IPS-20b (cell line): ENCODE results near the gene KLHL33.

Experiments
- H3K27ac ChIP-seq: one replicate; pipeline ENCODE4 v1.5.1; 2013; ENCODE audit warnings: low read length
- H3K27me3 ChIP-seq: 2 replicates; pipeline ENCODE4 v1.6.1; 2013; ENCODE audit warnings: mild to moderate bottlenecking, low read length, inconsistent platforms; ENCODE audit not compliant: insufficient read depth
- H3K36me3 ChIP-seq: 2 replicates; pipeline ENCODE4 v1.6.1; 2013; ENCODE audit warnings: low read depth, mild to moderate bottlenecking, inconsistent platforms, low read length, moderate library complexity; ENCODE audit not compliant: insufficient read depth
- H3K4me1 ChIP-seq: 2 replicates; pipeline ENCODE4 v1.6.1; 2013; ENCODE audit warnings: mild to moderate bottlenecking, control low read depth, inconsistent platforms, low read length, moderate library complexity; ENCODE audit not compliant: insufficient read depth
- H3K4me3 ChIP-seq: 2 replicates; pipeline ENCODE4 v1.5.1; 2013; ENCODE audit warnings: mild to moderate bottlenecking, low read length, inconsistent platforms
- H3K9ac ChIP-seq: 2 replicates; pipeline ENCODE4 v1.6.1; 2013; ENCODE audit warnings: low read depth, mild to moderate bottlenecking, inconsistent platforms, low read length, moderate library complexity
- H3K9me3 ChIP-seq: 2 replicates; pipeline ENCODE4 v1.6.1; 2013; ENCODE audit warnings: mild to moderate bottlenecking, low read depth, low read length, inconsistent platforms; ENCODE audit not compliant: insufficient read depth

Gene KLHL33

GRCh38 chr14:20435582-20436362 lies at the start of gene KLHL33:
KLHL33 (minus strand) TSS chr14:20436166; CDS start chr14:20435811, 355 bp downstream.
- Histone ChIP-seq H3K27me3 (no peaks in the 10 kb centered on the region), H3K4me3 (no peak within 1 kb of the TSS), H3K4me1 (no peaks in the 10 kb centered on the region), H3K27ac (no peak within 1 kb of the TSS), H3K9ac (no peak within 1 kb of the TSS), H3K9me3 (no peaks in the 10 kb centered on the region), H3K36me3 (no peaks in the 10 kb centered on the region)

GRCh38 chr14:20482382-20482781 lies 46.4 kb upstream of the KLHL33 start:
- H3K4me1 ChIP-seq = peaks cover 13% of the 10 kb centered on the region; the same call in 1 of the 2 replicates
- no peak overlapping the region for H3K27ac ChIP-seq
- no peak overlapping the region for H3K9ac ChIP-seq
- no peaks in the 10 kb centered on the region for H3K27me3 ChIP-seq
- H3K9me3 ChIP-seq = no peaks in the 10 kb centered on the region
- peaks cover 17% of the 10 kb centered on the region for H3K36me3 ChIP-seq
- no peak overlapping the region for H3K4me3 ChIP-seq

- Histone ChIP-seq H3K4me1 (peaks cover 8% of the 10 kb centered on the region; the same call in 1 of the 2 replicates), H3K27me3 (no peaks in the 10 kb centered on the region), H3K36me3 (peaks cover 51% of the 10 kb centered on the region), H3K9ac (no peak overlapping the region), H3K9me3 (no peaks in the 10 kb centered on the region), H3K4me3 (no peak overlapping the region), H3K27ac (no peak overlapping the region)
Measured at GRCh38 chr14:20478894-20479293, 42.9 kb upstream of the KLHL33 start.

GRCh38 chr14:20477211-20477876 lies 41.4 kb upstream of the KLHL33 start:
- Histone ChIP-seq H3K9ac (no peak overlapping the region), H3K27ac (no peak overlapping the region), H3K4me1 (peaks cover 8% of the 10 kb centered on the region; the same call in 1 of the 2 replicates), H3K36me3 (peaks cover 67% of the 10 kb centered on the region), H3K4me3 (no peak overlapping the region), H3K27me3 (no peaks in the 10 kb centered on the region), H3K9me3 (no peaks in the 10 kb centered on the region)

- Histone ChIP-seq H3K27ac (no peak overlapping the region), H3K9ac (no peak overlapping the region), H3K4me3 (no peak overlapping the region), H3K9me3 (no peaks in the 10 kb centered on the region), H3K4me1 (peaks cover 3% of the 10 kb centered on the region; the same call in 1 of the 2 replicates), H3K27me3 (no peaks in the 10 kb centered on the region), H3K36me3 (peaks cover 73% of the 10 kb centered on the region)
Measured at GRCh38 chr14:20476776-20477175, 40.8 kb upstream of the KLHL33 start.

- H3K36me3 ChIP-seq = peaks cover 61% of the 10 kb centered on the region
- H3K4me1 ChIP-seq = peaks cover 3% of the 10 kb centered on the region
- H3K27ac ChIP-seq = no peak overlapping the region
- H3K9me3 ChIP-seq = no peaks in the 10 kb centered on the region
- no peaks in the 10 kb centered on the region for H3K27me3 ChIP-seq
- no peak overlapping the region for H3K4me3 ChIP-seq
- H3K9ac ChIP-seq = no peak overlapping the region
Measured at GRCh38 chr14:20472536-20473169, 36.7 kb upstream of the KLHL33 start.

- peaks cover 40% of the 10 kb centered on the region for H3K36me3 ChIP-seq
- H3K9ac ChIP-seq = peak overlapping the region; percentile 87; the same call in 1 of the 2 replicates
- H3K4me3 ChIP-seq = peak overlapping the region; percentile 93
- no peak overlapping the region for H3K27ac ChIP-seq
- H3K9me3 ChIP-seq = no peaks in the 10 kb centered on the region
- no peaks in the 10 kb centered on the region for H3K27me3 ChIP-seq
- peaks cover 3% of the 10 kb centered on the region for H3K4me1 ChIP-seq
Measured at GRCh38 chr14:20470603-20470901, 34.6 kb upstream of the KLHL33 start.

GRCh38 chr14:20469890-20470602 lies 34.1 kb upstream of the KLHL33 start:
- Histone ChIP-seq H3K4me3 (peak overlapping the region; percentile 93), H3K9ac (peak overlapping the region; percentile 87), H3K36me3 (peaks cover 35% of the 10 kb centered on the region), H3K27ac (no peak overlapping the region), H3K4me1 (peaks cover 3% of the 10 kb centered on the region), H3K27me3 (no peaks in the 10 kb centered on the region), H3K9me3 (no peaks in the 10 kb centered on the region)

GRCh38 chr14:20469242-20469889 lies 33.4 kb upstream of the KLHL33 start, which contains the start of gene PNP:
PNP (plus strand) TSS chr14:20469406; CDS start chr14:20469525, 119 bp downstream.
- Histone ChIP-seq H3K27me3 (no peaks in the 10 kb centered on the region), H3K36me3 (peaks cover 28% of the 10 kb centered on the region), H3K4me3 (peak within 1 kb of the TSS; percentile 93), H3K4me1 (peaks cover 3% of the 10 kb centered on the region), H3K9me3 (no peaks in the 10 kb centered on the region), H3K27ac (no peak within 1 kb of the TSS), H3K9ac (peak within 1 kb of the TSS; percentile 87)

GRCh38 chr14:20468764-20469241 lies 32.8 kb upstream of the KLHL33 start:
- H3K27me3 ChIP-seq = no peaks in the 10 kb centered on the region
- peaks cover 23% of the 10 kb centered on the region for H3K36me3 ChIP-seq
- peak overlapping the region; percentile 87; the same call in 1 of the 2 replicates for H3K9ac ChIP-seq
- H3K4me3 ChIP-seq = peak overlapping the region; percentile 93; the same call in 1 of the 2 replicates
- peaks cover 3% of the 10 kb centered on the region for H3K4me1 ChIP-seq
- no peak overlapping the region for H3K27ac ChIP-seq
- no peaks in the 10 kb centered on the region for H3K9me3 ChIP-seq
